ENCODE results near the gene LGR4. TPM values are rescaled to one million over a fixed set of nuclear protein-coding genes. Genes with fewer than 3 reads are reported as not detected.
"Not testable (repeated sequence)": the region's sequence is repeated elsewhere in the genome, so short reads cannot be mapped to it uniquely, and the experiment has no call there.

The LGR4 gene
- total and polyA plus RNA-seq, 9 of the 15 experiments (the other 6 are each of a cell fraction or from before 2014, with no cell fraction given): 0.94 to 10.1 (median 5.8) TPM

- WGBS (ENCODE audit: insufficient coverage, low coverage, missing lambda C conversion rate): 0% methylated on average over 2 of the region's 2 CpGs
- H3K36me3 ChIP-seq (ENCODE audit: control insufficient read depth, insufficient read depth, low read length): no peaks in the 10 kb centered on the region
- POLR2A ChIA-PET: interaction anchor here (0.9 kb wide), 1 partner anchor 12 kb away, joined by 3 read pairs; the partner anchor contains the start of gene LIN7C
These were observed 45.9 kb upstream of the LGR4 start for GRCh38 chr11:27518518-27518917.

GRCh38 chr11:27517490-27517889 is 44.9 kb upstream of the LGR4 start:
- H3K4me1 ChIP-seq (replicated peaks in 1 of 2; ENCODE audit: control insufficient read depth in 2 of 2, insufficient read depth in 2 of 2, low read length in 2 of 2); BruUV-seq (replicated peaks); intact Hi-C loops (cut with micrococcal nuclease); H3K27ac ChIP-seq (ENCODE audit: extremely low read depth, low read depth, low read length); DNase-seq (ENCODE audit: extremely low read depth in 1 of 4, low spot score in 3 of 4); H3K79me2 ChIP-seq (ENCODE audit: control insufficient read depth, insufficient read depth, low read length); H3K9me3 ChIP-seq (replicated peaks; ENCODE audit: control insufficient read depth, insufficient read depth, low read depth, low read length); H3K9me1 ChIP-seq (ENCODE audit: control insufficient read depth, insufficient read depth, low read length); in situ Hi-C loops (cut with MboI); CTCF ChIA-PET (ENCODE audit: low intra/inter-chr PET ratio); FAIRE-seq; H3K9ac ChIP-seq (ENCODE audit: insufficient read depth in 1 of 2, low read depth in 2 of 2, low read length in 2 of 2); H3K4me3 ChIP-seq; H3K36me3 ChIP-seq (ENCODE audit: control insufficient read depth, insufficient read depth, low read length); H4K20me1 ChIP-seq (replicated peaks; ENCODE audit: control insufficient read depth, insufficient read depth, low read length); H3K27me3 ChIP-seq (ENCODE audit: control insufficient read depth in 2 of 2, insufficient read depth in 2 of 2, low read length in 2 of 2); ATAC-seq; H3K4me2 ChIP-seq (ENCODE audit: insufficient read depth, low read length); H2AFZ ChIP-seq (ENCODE audit: low read depth, low read length): not testable (repeated sequence)
- 0% methylated on average over 1 of the region's 1 CpG for WGBS (ENCODE audit: insufficient coverage, low coverage, missing lambda C conversion rate)
- POLR2A ChIA-PET: interaction anchor here (0.6 to 1.2 kb wide), 3 partner anchors 11 to 37 kb away, joined by 3 read pairs; partner anchors contain the start of gene LIN7C
- peak; percentile 78 for TF ChIP-seq ZNF512 (tag; IDR thresholded peaks at IDR 0.05)

More at GRCh38 chr11:27518518-27518917, 45.9 kb upstream of the LGR4 start:
- intact Hi-C loops (cut with micrococcal nuclease): no loop called here
- Histone ChIP-seq H3K4me1 (replicated peaks in 1 of 2; ENCODE audit: control insufficient read depth in 2 of 2, insufficient read depth in 2 of 2, low read length in 2 of 2) (no peaks in the 10 kb centered on the region), H3K9ac (ENCODE audit: insufficient read depth in 1 of 2, low read depth in 2 of 2, low read length in 2 of 2) (no peak overlapping the region), H3K4me3 (no peak overlapping the region), H4K20me1 (replicated peaks; ENCODE audit: control insufficient read depth, insufficient read depth, low read length) (no peaks in the 10 kb centered on the region; the same call in 1 of the 2 replicates), H3K4me2 (ENCODE audit: insufficient read depth, low read length) (no peak overlapping the region), H3K27me3 (ENCODE audit: control insufficient read depth in 2 of 2, insufficient read depth in 2 of 2, low read length in 2 of 2) (no peaks in the 10 kb centered on the region), H3K9me1 (ENCODE audit: control insufficient read depth, insufficient read depth, low read length) (no peaks in the 10 kb centered on the region), H2AFZ (ENCODE audit: low read depth, low read length) (no peak overlapping the region), H3K79me2 (ENCODE audit: control insufficient read depth, insufficient read depth, low read length) (no peaks in the 10 kb centered on the region), H3K9me3 (replicated peaks; ENCODE audit: control insufficient read depth, insufficient read depth, low read depth, low read length) (no peaks in the 10 kb centered on the region), H3K27ac (ENCODE audit: extremely low read depth, low read depth, low read length) (no peak overlapping the region)
- no peak for FAIRE-seq
- peak; percentile 34; the same call in 1 of the 2 replicates for TF ChIP-seq C11orf30 (IDR thresholded peaks at IDR 0.05; ENCODE audit: low read depth)
- peak; percentile 71 for TF ChIP-seq ZNF316 (IDR thresholded peaks at IDR 0.05)
- no peak for TF ChIP-seq GTF2B (IDR thresholded peaks at IDR 0.05; ENCODE audit: extremely low read depth, insufficient read length)
- peak; percentile 27; the same call in 1 of the 2 replicates for TF ChIP-seq MAFG (tag; conservative IDR thresholded peaks at IDR 0.05)
- BruUV-seq (replicated peaks): no TSS peak
- CTCF ChIA-PET (ENCODE audit: low intra/inter-chr PET ratio): no interaction called here
- no peak for ATAC-seq
- in situ Hi-C loops (cut with MboI): no loop called here
- DNase-seq (ENCODE audit: extremely low read depth in 1 of 4, low spot score in 3 of 4): no peak
